Panc1 (cell line): ENCODE data around the gene RSPH4A. TPM values are rescaled to one million over a fixed set of nuclear protein-coding genes. Genes with fewer than 3 reads are reported as not detected.

Experiments
- ATAC-seq: fragments of 200-7000 bp; cut with Tn5 transposase; 2 replicates; pipeline ENCODE4 v1.9.1; 2020; ENCODE audit warnings: mild to moderate bottlenecking, moderate library complexity
- BruUV-seq: library from RNA; stranded (reverse); fragments of 400-500 nt; replicated peaks from 2 replicates; lab custom pipeline; 2021; lab: Mats Ljungman, UMichigan
- CTCF ChIA-PET: fragments of 300-600 bp; sonication (Branson Sonifier 250); formaldehyde crosslinking; loops from one replicate; lab custom pipeline; 2022; ENCODE audit warnings: antibody characterized with exemption; lab: Charles Lee
- POLR2A ChIA-PET: fragments of 300-600 bp; sonication (Branson Sonifier 250); formaldehyde crosslinking; loops from one replicate; lab custom pipeline; 2022; ENCODE audit warnings: antibody characterized with exemption; lab: Charles Lee
- DNase-seq: peaks from one replicate; pipeline ENCODE4 v3.0.0-alpha.2; 2010; ENCODE audit warnings: low read depth, low spot score
- H3K27ac ChIP-seq: 2 replicates; pipeline ENCODE4 v1.5.1; 2011; ENCODE audit warnings: mild to moderate bottlenecking, low read length, inconsistent platforms
- H3K27me3 ChIP-seq: fragments of 200-500 bp; sonication (Bioruptor generic); 2 replicates; pipeline ENCODE4 v1.6.0; 2014; ENCODE audit warnings: low read length, inconsistent platforms; ENCODE audit not compliant: control insufficient read depth, insufficient read depth
- H3K36me3 ChIP-seq: fragments of 200-500 bp; sonication (Bioruptor generic); 2 replicates; pipeline ENCODE4 v1.5.1; 2014; ENCODE audit warnings: inconsistent platforms, mild to moderate bottlenecking, low read length, moderate library complexity; ENCODE audit not compliant: control insufficient read depth, insufficient read depth
- H3K4me1 ChIP-seq: 2 replicates; pipeline ENCODE4 v1.5.1; 2011; ENCODE audit warnings: inconsistent platforms, mild to moderate bottlenecking, low read length, moderate library complexity; ENCODE audit not compliant: control insufficient read depth, insufficient read depth
- H3K4me3 ChIP-seq, 2 experiments: 2 replicates each; pipeline ENCODE4 v1.5.1; 2011 to 2012; ENCODE audit warnings: low read depth in 2 of 2, low read length in 2 of 2, mild to moderate bottlenecking in 2 of 2, inconsistent platforms in 1 of 2, moderate library complexity in 1 of 2
- H3K9me3 ChIP-seq: fragments of 200-500 bp; sonication (Bioruptor generic); 2 replicates; pipeline ENCODE4 v1.5.1; 2014; ENCODE audit warnings: low read depth, mild to moderate bottlenecking, inconsistent platforms, low read length, moderate library complexity; ENCODE audit not compliant: control insufficient read depth, insufficient read depth
- POLR2AphosphoS5 ChIP-seq: IDR thresholded peaks from 2 replicates; pipeline ENCODE4 v1.6.1; 2012; ENCODE audit warnings: mild to moderate bottlenecking, low read depth, low read length, moderate library complexity
- SIN3A ChIP-seq: IDR thresholded peaks from 2 replicates; pipeline ENCODE4 v1.6.1; 2012; ENCODE audit warnings: low read depth, mild to moderate bottlenecking, low read length, moderate library complexity, borderline replicate concordance; ENCODE audit not compliant: insufficient read depth
- TCF7L2 ChIP-seq: IDR thresholded peaks from 2 replicates; pipeline ENCODE4 v1.6.1; 2011; ENCODE audit warnings: mild to moderate bottlenecking, low read depth, low read length, inconsistent platforms
- in situ Hi-C: cut with HindIII; loops from 2 replicates; pipeline ENCODE4 v1.10.0; 2016; ENCODE audit warnings: low sequenced_read_pairs, low pct_unique_long_range_greater_than_20kb
- intact Hi-C: fragments of 100-400 bp; cut with micrococcal nuclease; formaldehyde crosslinking; loops from one replicate; pipeline ENCODE4 v1.10.0; 2022; ENCODE audit not compliant: unreplicated experiment
- total RNA-seq: library from RNA; stranded (reverse); gene quantifications from one replicate; pipeline ENCODE4 v1.2.1, GENCODE V29; 2021; ENCODE audit not compliant: unreplicated experiment
- TF ChIP-seq, protein P1 (sequence below), 2 experiments: IDR thresholded peaks; 2 replicates each; pipeline ENCODE4 v1.6.1; 2011 to 2012; ENCODE audit warnings: low read depth in 2 of 2, control low read depth in 1 of 2, low read length in 1 of 2, mild to moderate bottlenecking in 1 of 2, moderate library complexity in 1 of 2; ENCODE audit not compliant: insufficient read depth in 1 of 2
- TF ChIP-seq, protein P2 (sequence below): fragments of 450-650 bp; IDR thresholded peaks from 2 replicates; pipeline ENCODE4 v1.5.1; 2017; ENCODE audit warnings: mild to moderate bottlenecking

RSPH4A gene
- total RNA-seq, 1 experiment from 2014 or later: 0.44 TPM

DNA sequence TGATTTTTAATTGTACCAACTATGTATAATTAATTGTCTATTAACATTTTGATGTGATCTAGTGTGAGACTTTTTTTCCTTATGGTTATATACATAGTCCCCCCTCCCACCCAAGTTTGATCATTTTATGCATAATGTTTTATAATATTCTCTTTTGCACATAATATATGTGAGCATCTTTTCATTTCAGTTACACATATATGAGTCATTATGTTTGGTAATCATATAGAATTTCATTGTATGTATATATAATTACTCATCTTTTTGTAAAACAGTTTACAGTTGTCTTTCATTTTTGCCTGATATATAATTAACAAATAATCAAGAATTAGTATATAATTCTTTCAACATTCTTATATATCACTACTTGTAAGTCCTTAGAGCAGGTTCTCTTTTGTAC lies 30.0 kb upstream of the RSPH4A start:
- peaks cover 50% of the 10 kb centered on the region for H3K36me3 ChIP-seq

DNA sequence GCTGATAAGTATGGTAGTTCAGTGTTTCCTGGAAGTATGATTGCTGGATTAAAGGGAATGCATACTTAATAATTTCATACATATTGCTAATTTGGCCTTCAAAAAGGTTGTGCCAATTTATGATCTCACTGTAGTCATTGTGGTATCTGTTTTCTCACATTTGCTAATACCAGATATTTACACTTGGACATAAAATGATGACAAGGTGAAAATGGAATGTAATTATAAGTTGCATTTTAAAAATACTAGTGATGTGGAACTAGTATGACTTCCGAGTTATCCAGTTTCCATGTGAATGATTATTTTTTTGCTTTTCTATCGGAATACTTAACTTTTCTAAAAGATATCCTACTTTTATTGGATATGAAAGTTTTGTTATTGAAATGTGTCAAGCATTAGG lies 29.5 kb upstream of the RSPH4A start:
- CTCF ChIA-PET: no interaction called here
- no peak for ATAC-seq
- no peak overlapping the region for H3K27ac ChIP-seq

More for the DNA sequence above, 30.0 kb upstream of the RSPH4A start:
- H3K4me3 ChIP-seq: no peak overlapping the region
- DNase-seq (no peak), ATAC-seq (no peak)
- H3K27ac ChIP-seq: no peak overlapping the region
- BruUV-seq: no TSS peak
- no peaks in the 10 kb centered on the region for H3K4me1 ChIP-seq
- in situ Hi-C loops (no loop called here), intact Hi-C loops (no loop called here)
- POLR2A ChIA-PET: no interaction called here
- H3K27me3 ChIP-seq: no peaks in the 10 kb centered on the region
- H3K9me3 ChIP-seq: no peaks in the 10 kb centered on the region
- CTCF ChIA-PET: no interaction called here
- TF ChIP-seq, protein P1, sequence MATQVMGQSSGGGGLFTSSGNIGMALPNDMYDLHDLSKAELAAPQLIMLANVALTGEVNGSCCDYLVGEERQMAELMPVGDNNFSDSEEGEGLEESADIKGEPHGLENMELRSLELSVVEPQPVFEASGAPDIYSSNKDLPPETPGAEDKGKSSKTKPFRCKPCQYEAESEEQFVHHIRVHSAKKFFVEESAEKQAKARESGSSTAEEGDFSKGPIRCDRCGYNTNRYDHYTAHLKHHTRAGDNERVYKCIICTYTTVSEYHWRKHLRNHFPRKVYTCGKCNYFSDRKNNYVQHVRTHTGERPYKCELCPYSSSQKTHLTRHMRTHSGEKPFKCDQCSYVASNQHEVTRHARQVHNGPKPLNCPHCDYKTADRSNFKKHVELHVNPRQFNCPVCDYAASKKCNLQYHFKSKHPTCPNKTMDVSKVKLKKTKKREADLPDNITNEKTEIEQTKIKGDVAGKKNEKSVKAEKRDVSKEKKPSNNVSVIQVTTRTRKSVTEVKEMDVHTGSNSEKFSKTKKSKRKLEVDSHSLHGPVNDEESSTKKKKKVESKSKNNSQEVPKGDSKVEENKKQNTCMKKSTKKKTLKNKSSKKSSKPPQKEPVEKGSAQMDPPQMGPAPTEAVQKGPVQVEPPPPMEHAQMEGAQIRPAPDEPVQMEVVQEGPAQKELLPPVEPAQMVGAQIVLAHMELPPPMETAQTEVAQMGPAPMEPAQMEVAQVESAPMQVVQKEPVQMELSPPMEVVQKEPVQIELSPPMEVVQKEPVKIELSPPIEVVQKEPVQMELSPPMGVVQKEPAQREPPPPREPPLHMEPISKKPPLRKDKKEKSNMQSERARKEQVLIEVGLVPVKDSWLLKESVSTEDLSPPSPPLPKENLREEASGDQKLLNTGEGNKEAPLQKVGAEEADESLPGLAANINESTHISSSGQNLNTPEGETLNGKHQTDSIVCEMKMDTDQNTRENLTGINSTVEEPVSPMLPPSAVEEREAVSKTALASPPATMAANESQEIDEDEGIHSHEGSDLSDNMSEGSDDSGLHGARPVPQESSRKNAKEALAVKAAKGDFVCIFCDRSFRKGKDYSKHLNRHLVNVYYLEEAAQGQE (IDR thresholded peaks at IDR 0.05; ENCODE audit: insufficient read depth in 1 of 2, low read depth in 2 of 2, low read length in 1 of 2): no peak

More for the DNA sequence above, 29.5 kb upstream of the RSPH4A start:
- Histone ChIP-seq H3K9me3 (no peaks in the 10 kb centered on the region), H3K27me3 (no peaks in the 10 kb centered on the region), H3K4me1 (no peaks in the 10 kb centered on the region), H3K4me3 (no peak overlapping the region), H3K36me3 (peaks cover 51% of the 10 kb centered on the region)
- no peak for DNase-seq
- intact Hi-C loops (no loop called here), in situ Hi-C loops (no loop called here)
- TF ChIP-seq, protein P1 (IDR thresholded peaks at IDR 0.05; ENCODE audit: insufficient read depth in 1 of 2, low read depth in 2 of 2, low read length in 1 of 2): no peak
- TF ChIP-seq POLR2AphosphoS5 (no peak), SIN3A (no peak), TCF7L2 (no peak)
- TF ChIP-seq, protein P2, sequence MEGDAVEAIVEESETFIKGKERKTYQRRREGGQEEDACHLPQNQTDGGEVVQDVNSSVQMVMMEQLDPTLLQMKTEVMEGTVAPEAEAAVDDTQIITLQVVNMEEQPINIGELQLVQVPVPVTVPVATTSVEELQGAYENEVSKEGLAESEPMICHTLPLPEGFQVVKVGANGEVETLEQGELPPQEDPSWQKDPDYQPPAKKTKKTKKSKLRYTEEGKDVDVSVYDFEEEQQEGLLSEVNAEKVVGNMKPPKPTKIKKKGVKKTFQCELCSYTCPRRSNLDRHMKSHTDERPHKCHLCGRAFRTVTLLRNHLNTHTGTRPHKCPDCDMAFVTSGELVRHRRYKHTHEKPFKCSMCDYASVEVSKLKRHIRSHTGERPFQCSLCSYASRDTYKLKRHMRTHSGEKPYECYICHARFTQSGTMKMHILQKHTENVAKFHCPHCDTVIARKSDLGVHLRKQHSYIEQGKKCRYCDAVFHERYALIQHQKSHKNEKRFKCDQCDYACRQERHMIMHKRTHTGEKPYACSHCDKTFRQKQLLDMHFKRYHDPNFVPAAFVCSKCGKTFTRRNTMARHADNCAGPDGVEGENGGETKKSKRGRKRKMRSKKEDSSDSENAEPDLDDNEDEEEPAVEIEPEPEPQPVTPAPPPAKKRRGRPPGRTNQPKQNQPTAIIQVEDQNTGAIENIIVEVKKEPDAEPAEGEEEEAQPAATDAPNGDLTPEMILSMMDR: no peak
- POLR2A ChIA-PET: no interaction called here
- no TSS peak for BruUV-seq
